HG02678 (cell line): ENCODE data around the gene CGNL1.

ENCODE experiments used
- ATAC-seq: cut with Tn5 transposase; IDR thresholded peaks from one replicate; pipeline ENCODE4 v1.9.1; 2021; ENCODE audit warnings: mild to moderate bottlenecking, moderate library complexity; ENCODE audit not compliant: unreplicated experiment

The CGNL1 gene

DNA sequence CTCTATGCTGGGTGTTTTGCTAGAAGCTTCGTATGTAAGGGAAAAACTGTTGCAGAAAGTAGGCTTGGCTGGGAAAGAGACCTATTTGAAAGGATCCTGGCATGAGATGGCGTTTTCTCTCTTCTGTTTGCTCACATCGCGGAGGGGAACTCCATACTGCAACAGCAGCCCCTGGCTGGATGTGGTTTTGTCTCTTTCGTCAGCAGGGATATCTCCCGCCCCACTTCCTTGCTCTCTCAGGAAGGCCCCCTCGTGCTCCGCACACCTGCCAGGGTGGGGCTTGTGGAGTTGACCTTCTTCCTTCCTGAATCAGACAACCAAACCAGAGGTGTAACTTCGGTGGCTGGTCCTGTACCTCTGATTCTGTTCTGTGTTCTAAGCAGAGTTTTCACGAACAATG, 189.0 kb downstream of the CGNL1 start:
- no peak for ATAC-seq

DNA sequence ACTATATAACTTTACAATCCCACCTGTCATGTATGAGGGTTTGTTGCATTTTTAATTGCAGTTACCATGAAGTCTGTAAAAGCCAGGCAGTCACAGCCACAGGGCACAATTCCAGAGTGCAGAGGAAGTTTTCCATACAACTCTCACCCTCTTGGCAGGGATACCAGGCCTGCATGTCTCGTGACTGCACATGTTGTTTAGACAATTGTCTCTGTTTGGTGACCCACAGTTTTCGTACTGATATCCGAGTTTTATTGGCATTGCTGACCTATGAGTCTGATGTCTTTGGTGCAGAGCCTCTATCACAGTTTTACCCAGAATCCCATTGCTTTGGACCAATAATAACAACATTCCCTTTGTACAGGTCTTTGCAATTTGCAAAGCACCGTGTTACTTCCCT, 190.5 kb downstream of the CGNL1 start:
- no peak for ATAC-seq

DNA sequence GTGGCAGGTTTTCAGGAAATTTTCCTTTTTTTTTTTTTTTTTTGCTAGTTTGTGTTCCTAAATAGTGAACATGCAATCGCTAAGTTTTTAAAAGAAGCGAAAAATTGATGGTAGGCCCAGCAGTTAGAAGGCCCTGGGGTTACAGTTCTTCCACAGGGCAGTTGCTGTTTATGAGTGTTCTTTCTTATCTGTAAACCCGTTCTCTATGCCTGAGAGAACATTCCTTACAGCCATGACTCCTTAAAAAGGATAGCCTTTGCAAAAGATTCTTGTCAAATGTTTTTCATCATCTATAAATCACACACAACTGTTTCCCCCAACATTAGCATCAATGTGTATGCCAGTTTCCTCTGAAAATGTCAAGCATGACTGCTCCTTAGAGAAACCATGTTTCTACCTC, 191.6 kb downstream of the CGNL1 start:
- no peak for ATAC-seq

DNA sequence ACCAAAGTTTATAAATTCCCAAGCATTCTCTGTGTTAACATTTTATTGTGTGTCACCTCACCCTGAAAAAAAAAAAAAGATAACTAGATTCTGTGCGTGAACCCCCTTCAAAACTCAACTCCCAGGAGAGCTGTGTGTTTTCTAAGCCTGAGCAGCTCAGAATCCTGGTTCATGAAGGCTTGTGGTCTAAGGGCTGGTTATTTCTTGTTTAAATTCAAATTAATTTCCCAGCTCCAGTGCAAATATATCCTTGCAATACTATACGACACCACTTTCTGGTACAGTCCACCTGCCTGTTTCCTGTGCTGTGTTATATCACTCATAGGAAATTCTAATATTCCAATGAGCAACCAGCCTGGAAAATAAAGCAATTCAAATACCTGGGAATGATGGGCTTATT, 192.0 kb downstream of the CGNL1 start:
- ATAC-seq, result no peak

DNA sequence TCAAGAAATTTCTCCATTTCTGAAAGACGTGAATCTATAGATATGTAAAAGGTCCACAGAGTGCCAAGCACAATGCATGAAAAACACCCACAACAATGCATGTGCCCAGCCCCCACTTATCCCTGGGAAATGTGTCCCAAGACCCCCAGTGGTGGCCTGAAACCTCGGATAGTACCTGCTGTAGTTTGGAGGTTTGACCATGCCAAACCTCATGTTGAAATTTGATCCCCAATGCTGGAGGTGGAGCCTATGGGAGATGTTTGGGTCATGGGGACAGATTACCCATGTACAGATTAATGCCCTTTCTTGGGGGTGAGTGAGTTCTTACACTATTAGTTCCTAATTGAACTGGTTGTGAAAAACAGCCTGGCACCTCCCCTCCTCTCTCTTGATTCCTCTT, 194.0 kb downstream of the CGNL1 start:
- no peak for ATAC-seq

DNA sequence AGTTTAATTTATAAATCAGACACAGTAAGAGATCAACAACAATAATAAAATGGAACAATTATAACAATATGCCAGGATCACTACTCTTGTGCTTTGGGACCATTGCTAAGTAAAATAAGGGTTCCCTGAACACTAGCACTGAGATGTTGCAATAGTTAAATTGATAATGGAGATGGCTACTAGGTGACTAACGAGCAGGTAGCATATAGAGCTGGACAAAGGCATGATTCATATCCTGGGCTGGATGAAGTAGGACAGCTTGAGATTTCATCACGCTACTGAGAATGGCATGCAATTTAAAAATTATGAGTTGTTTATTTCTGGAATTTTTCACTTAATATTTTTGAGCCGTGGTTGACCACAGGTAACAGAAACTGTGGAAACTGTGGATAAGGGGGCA, 194.7 kb downstream of the CGNL1 start:
- ATAC-seq, result no peak

DNA sequence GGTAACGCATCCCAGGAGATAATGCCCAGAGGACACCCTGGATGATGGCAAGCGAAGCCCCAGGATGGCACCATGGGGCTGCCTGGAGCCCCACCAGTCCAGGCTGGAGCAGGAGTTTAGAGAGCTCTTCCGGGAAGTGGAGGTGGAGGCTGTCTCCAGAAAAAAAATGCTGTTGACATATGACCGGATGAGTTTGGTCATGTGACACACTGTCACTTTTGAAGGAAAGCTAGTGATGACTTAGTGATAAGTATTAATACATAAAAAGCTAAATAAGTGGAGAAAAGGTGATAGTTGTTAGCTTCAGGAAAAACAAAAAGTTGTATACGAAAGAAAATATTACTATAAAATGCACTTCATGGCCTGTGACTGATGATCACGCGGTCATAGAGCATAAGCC, 195.4 kb downstream of the CGNL1 start:
- no peak for ATAC-seq

DNA sequence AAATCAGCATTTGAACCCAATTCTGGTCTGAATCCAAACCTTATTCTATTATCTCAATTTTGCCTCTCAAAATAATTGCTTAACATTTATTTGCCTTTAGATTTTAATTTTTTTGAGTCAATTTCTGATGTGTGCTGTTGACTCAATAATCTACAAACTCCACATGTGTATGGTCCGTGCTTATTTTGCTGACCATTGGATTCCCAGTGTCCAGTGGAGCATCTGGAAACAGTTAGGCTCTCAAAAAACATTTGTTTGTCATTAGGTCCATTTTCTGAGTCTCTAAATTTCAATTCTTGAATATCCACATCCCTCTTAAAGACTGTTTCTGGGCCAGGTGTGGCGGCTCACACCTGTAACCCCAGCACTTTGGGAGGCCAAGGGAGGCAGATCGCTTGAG, 196.2 kb downstream of the CGNL1 start:
- no peak for ATAC-seq

DNA sequence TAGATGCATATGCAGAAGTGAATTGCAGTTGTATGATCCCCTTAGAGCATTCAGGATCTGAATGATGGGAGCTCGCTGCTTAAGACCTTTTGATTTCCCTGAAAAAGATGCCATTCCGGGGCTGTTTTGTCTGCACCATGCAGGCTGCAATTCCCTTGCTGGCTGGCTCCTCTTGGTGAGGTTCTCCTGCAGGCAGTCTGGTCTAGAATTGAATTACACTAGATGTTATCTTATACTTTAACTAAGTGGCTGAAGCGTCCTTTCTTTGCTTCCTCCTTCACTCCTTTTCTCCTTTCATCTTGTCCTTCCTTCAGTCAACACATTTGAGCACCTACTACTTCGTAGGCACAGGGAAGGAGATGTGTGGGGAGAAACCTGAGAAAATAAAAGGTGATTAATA, 196.8 kb downstream of the CGNL1 start:
- ATAC-seq, result no peak

DNA sequence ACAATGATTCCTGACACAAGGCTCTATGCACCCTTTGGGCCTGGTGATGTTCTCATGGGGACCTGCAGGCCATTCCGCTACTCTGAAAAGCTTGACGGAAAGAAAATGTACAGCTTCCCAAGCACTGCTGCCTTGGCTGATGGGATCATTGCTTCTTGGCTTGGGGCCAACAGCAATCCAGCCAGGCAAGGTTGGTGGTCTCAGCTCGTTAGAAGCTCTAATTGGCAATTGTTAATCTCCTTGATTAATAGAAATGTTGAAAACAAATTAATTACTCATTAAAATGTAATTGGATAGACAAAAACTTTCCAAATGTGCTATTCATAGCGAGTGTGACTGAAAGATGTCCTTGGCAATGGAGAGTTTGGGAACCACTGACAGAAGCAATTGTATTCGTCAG, 199.1 kb downstream of the CGNL1 start:
- no peak for ATAC-seq

DNA sequence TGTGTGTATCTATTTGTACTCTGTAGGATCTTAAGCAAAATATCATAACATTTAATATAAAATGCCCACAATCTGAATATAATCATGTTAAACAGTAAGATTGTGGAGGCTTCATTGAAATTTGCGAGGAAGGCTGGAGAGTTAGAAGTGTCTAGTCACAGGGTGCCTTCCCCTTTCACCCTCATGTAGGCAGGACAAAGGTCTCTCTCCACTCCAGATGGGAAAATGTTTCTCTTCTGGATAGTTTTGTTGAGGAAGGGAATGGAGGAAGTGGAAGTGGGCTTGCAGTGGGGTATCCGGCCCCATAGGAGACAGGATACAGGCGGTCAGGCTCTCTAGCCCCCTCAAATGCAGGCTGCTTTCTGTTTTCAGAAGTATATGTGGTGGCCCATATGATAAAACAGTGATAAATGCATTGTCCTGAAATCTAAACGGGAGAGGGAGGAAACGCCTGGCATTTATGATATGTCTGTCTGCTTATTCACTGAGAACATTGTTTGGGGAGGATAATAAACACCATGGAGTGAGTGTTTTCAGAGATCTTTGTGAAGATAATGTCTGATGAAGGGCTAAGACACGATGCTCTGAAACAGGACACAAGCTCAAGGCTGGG, 202.1 kb downstream of the CGNL1 start:
- no peak for ATAC-seq

DNA sequence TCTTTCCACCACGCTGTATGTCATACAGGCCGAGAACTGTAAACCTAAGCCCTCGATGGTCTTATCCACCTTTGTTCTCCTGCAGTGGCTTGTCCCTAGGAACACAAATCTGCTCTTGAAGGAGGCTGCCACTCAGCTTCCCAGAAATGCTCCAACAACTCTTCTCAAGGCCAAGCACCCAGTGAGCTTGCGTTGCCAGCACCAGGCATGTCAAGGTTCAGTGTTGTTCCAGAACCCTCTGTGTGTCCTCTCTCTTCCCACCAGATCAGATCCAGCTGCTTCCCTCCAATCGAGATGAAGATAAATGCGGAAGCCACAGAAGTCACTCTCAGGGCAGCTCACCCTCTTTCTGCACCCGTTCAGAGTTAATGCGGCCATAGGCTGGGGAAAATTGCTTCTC, 204.1 kb downstream of the CGNL1 start:
- no peak for ATAC-seq

DNA sequence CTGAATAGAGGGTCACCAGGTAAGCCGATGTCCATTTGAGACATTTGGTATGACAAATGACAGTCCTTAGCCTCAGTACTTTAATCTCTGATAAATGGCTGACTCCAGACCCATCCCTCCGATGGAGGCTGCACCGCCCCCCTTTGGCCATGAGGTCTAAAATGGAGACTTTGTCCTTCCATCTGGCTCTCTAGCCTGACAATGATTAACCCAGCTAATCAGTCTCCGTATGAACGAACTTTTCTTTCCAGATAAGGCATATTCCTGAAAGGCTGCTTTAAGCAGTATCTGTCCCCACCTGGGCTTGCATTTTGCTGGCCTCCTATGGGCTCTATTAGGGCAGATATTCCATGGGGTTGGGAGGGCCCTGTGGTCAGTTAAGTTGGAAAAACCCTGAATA, 204.6 kb downstream of the CGNL1 start:
- no peak for ATAC-seq

DNA sequence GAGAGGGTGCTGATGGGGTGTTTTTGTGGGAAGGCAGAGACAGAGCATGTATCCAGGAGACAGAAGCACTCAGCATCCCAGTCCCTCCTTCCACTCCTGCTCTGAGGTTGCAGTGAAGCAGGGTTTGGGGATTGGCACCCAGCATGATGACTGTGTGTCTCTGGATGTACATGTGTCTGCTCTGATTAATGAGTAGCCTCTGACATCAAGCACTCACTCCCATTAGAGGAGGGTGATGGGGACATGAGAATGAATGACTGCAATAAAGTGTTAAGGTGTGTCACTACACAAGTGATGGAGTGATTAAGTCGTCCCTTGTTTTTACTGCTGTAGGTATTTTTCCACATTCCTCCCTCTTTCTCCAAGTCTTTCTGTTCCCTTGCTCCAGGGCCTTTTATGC, 205.8 kb downstream of the CGNL1 start:
- ATAC-seq, result no peak

DNA sequence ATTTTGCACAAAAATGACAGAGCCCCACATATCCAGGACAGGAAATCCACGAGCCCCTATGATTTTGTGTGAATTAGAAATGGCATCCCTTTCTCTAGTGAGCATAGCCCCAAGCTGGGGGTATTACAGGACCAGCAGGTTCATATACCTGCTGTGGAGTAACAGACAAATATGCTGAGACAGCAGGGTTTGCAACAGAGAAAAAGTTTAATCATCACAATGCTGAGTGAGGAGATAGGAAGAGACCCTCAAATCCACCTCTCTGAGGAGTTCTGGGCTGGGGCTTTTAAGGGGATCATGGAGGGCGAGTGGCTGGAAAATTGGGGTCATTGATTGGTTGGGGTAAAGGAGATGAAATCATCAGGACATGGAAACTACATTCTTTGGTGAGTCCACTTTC, 207.0 kb downstream of the CGNL1 start:
- ATAC-seq, result no peak

DNA sequence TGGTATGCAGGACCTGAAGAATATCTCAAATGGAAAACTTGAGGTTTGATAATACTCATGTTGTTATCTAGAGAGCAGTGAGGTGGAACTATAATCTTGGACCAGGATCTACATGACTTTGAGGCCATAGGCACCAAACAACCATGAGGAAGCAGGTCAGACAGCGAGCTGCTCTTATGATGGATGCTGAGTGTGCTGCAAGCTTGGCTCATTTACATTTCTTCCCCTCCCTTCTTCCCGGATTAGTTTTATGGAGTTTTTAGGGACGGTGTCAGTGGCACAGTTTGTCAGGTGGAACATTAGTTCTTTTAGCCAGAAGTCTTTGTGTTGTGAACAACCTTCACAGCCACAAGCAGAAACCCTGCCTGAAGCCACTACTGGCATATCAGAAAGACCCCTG, 207.4 kb downstream of the CGNL1 start:
- ATAC-seq, result no peak

DNA sequence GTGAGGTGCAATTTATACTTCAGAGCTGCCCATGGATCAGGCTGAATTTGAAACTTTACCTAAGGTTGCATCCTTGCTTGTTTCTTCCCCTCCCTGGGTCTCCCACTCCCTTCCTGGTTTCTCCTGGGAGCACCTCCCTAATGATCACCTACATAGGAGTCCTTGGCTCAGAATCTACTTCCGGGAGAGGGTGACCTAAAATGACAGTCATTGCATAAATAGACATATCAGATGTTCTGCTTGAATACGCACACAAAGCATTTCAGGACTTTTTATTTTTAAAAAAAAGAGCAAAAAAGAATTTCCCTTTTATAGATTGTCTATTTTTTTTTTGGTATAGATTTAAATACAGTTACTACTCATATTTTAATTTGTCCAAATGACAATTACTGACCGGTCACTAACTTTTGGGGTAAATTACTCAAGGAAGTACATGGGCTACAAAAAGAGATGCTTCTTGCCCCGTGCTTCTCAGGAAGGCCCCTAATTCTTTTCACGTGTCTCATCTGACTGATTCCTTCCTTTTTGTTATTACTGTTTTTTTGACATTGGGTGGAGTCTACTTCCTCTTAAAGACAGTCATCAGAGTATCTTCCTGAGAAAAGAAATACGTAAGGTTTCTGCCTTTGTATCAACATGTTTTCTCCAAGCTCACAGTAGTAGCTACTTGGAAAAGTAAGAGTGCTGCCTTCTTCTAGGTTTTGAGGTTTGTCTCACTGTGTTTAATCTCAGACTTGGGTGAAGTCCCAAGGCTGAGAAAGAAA, 210.5 kb downstream of the CGNL1 start:
- ATAC-seq, result no peak

DNA sequence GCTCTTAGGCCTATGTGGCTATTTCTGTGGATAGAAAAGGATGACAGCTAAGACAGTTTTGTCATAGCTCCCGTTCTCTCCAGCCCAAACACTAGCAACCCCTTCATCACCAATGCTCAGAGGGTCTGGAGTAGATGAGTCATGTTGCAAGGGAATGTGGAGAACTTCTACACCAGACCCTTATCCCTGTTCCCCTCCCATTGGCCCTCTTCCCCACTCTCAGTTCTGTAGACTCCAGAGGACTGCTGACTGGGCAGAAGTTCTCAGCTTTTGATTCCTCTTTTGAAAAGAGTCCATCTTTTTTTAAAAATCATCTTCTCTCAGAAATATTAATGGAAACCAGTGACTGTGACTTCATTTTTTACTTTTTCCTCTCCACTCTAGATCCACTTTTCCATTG, 213.0 kb downstream of the CGNL1 start:
- ATAC-seq, result no peak

DNA sequence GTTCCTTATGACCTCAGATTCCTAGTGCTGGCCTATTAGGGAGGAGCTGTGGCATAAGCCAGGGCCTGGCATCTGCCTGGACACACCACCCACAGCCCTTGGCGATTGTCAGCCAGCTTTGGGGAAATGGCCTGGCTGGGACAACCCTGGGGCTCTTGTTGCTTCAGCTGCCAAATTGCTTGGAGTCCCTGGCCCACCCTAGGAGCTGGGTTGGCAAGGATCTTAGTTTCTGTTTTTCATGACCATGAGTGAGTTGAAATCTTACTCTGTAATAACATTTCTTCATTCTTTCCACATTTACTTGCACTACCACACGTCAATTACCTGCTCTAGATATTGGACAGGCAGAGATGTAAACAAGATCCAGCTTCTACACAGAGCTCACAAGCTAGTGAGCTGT, 213.4 kb downstream of the CGNL1 start:
- no peak for ATAC-seq

DNA sequence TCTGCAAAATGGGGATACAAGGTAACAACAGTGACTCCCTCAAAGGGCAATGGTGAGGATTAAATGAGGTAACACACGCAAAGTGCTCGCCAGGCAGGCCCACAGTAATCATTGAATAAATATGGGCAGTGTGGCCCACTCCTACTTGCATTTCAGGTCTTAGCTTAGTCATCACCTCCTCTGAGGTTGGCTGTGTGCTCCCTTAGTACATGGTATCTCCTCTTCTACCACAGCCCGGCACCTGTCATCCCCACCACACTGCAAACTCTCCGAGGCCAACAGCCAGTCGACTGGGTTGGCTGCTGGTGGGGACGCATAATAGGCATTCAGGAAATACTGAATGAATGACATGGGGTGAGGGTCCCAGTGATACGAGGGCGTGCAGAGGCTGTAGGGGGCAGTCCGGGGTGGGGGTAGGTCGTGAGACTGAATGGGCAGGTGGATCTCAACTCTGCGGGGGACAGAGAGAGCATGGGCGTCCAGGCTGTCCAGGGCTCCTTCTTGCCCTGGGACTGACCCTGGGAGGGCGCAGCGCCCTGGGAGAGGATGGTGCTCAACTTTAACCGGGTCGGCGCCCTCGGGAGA, 215.0 kb downstream of the CGNL1 start:
- ATAC-seq, result no peak

DNA sequence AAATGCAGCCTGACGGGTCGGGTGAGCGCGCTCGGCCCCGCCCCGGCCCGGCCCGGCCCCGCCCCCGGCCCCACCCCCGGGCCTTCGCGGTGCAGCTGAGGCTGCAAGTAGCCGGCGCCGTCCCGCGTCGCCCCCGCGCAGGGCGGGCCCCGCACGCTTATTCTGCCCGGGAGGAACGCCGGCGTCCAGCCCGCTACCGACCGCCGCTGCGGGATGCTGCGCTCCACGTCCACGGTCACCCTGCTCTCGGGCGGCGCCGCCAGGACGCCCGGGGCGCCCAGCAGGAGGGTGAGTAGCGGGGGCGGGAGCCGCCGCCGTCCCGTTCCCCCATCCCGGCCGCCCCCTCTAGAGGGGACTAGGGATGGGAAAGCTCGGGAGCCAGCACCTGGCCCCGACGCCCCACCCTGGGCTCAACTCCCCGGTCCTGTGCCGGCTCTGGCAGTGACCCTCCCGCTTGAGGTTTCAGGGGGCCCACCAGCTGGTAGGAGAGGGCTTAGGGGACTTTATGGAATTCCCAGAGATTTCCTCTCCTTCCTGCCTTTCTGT, 215.6 kb downstream of the CGNL1 start, which contains the start of gene MYZAP:
Gene MYZAP (plus strand): TSS at position 83 of the 546 bp plus-strand sequence. CDS start 131 bp downstream, at position 214.
- no peak for ATAC-seq

DNA sequence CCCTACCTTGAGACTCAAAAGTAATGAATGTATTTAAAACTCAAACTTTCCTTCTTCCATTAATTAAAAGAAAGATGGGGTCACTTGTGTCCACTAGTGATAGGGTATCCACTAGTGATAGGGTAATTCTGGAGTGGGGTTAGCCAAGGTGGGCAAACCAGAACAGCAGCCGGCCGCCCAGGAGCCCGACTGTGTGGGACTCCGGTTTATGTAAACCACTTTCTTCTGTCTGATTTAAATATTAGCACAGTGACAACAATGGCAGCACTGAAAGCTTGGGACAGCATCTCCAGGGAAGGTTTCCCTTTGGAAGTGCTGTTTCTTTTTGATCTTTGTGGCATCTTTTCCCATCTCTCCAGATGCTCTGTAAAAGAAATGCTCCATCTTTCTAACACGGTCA, 216.1 kb downstream of the CGNL1 start:
- no peak for ATAC-seq
